D721Med (cell line): ENCODE data around the gene ELK3.

Experiments
- DNase-seq: peaks from one replicate; pipeline ENCODE4 v3.0.0; 2011; ENCODE audit warnings: low spot score; ENCODE audit not compliant: insufficient read length
- FAIRE-seq: peaks from 2 replicates; lab custom pipeline; 2011; peaks lifted over from hg19 to GRCh38; lab: Jason Lieb, UNC
- CTCF ChIP-seq: IDR thresholded peaks from 2 replicates; pipeline ENCODE4 v1.5.1; 2012; ENCODE audit warnings: mild to moderate bottlenecking, control low read depth; ENCODE audit not compliant: insufficient read depth; ENCODE audit errors: missing control alignments

The ELK3 gene

GRCh38 chr12:96265836-96266235, 71.7 kb downstream of the ELK3 start:
- no peak for TF ChIP-seq CTCF
- FAIRE-seq (no peak), DNase-seq (no peak)

GRCh38 chr12:96266238-96266637, 72.1 kb downstream of the ELK3 start:
- DNase-seq, result no peak
- no peak for TF ChIP-seq CTCF
- FAIRE-seq, result no peak

- no peak for TF ChIP-seq CTCF
- DNase-seq (no peak), FAIRE-seq (no peak)
Measured at GRCh38 chr12:96271469-96272199, 77.5 kb downstream of the ELK3 start.

GRCh38 chr12:96274331-96274730, 80.2 kb downstream of the ELK3 start:
- no peak for TF ChIP-seq CTCF
- FAIRE-seq (peak; percentile 64), DNase-seq (no peak)

- no peak for TF ChIP-seq CTCF
- DNase-seq (no peak), FAIRE-seq (no peak)
Measured at GRCh38 chr12:96285158-96285557, 91.0 kb downstream of the ELK3 start.

- no peak for TF ChIP-seq CTCF
- FAIRE-seq, result no peak
- DNase-seq, result no peak
Measured at GRCh38 chr12:96289067-96289466, 94.9 kb downstream of the ELK3 start.

GRCh38 chr12:96293093-96293492, 98.9 kb downstream of the ELK3 start:
- no peak for FAIRE-seq
- no peak for TF ChIP-seq CTCF

More at GRCh38 chr12:96293093-96293492, 98.9 kb downstream of the ELK3 start:
- no peak for DNase-seq
